GM13976 (cell line): ENCODE measurements around the gene TMBIM1.

Experiments
- DNase-seq: peaks from one replicate; pipeline ENCODE4 v3.0.0; 2012; ENCODE audit warnings: low spot score
- CTCF ChIP-seq: IDR thresholded peaks from 2 replicates; pipeline ENCODE4 v1.5.1; 2012; ENCODE audit warnings: borderline replicate concordance, mild to moderate bottlenecking; ENCODE audit not compliant: insufficient read depth; ENCODE audit errors: extremely low read depth, missing control alignments, control extremely low read depth
- in situ Hi-C: fragments of 300-500 bp; cut with MboI; formaldehyde crosslinking; loops from one replicate; pipeline ENCODE4 v1.12.0; 2022; ENCODE audit warnings: low sequenced_read_pairs, mixed read lengths, inconsistent platforms; ENCODE audit not compliant: unreplicated experiment

Gene TMBIM1

GRCh38 chr2:218229239-218229638, 63.1 kb downstream of the TMBIM1 start:
- DNase-seq, result peak; percentile 79

GRCh38 chr2:218228366-218229090, 63.8 kb downstream of the TMBIM1 start:
- DNase-seq, result no peak

More at GRCh38 chr2:218229239-218229638, 63.1 kb downstream of the TMBIM1 start:
- TF ChIP-seq CTCF, result no peak
- in situ Hi-C loops, result no loop called here

GRCh38 chr2:218226903-218227302, 65.4 kb downstream of the TMBIM1 start:
- no peak for TF ChIP-seq CTCF
- in situ Hi-C loops, result no loop called here
- no peak for DNase-seq

More at GRCh38 chr2:218228366-218229090, 63.8 kb downstream of the TMBIM1 start:
- in situ Hi-C loops, result no loop called here
- TF ChIP-seq CTCF, result no peak
